WTC11 (cell line): ENCODE data around the gene IQGAP2. TPM values are rescaled to one million over a fixed set of nuclear protein-coding genes. Genes with fewer than 3 reads are reported as not detected.

Experiments used
- ATAC-seq: fragments of 200-7000 bp; cut with Tn5 transposase; 2 replicates; pipeline ENCODE4 v1.10.0; 2021; ENCODE audit warnings: mild to moderate bottlenecking, moderate library complexity
- CTCF ChIA-PET: fragments of 300-600 bp; sonication (Branson Sonifier 250); formaldehyde crosslinking; loops from one replicate; lab custom pipeline; 2021; ENCODE audit warnings: antibody characterized with exemption; lab: Charles Lee
- POLR2A ChIA-PET: fragments of 350-600 bp; sonication (Branson Sonifier 250); formaldehyde crosslinking; loops from one replicate; lab custom pipeline; 2021; ENCODE audit warnings: antibody characterized with exemption; lab: Charles Lee
- DNase-seq: peaks from one replicate; pipeline ENCODE4 v3.0.0; 2021; ENCODE audit warnings: low spot score
- H3K27ac Mint-ChIP-seq: 2 replicates; pipeline ENCODE4 v1.8.0; 2021; ENCODE audit warnings: mixed read lengths
- H3K27me3 Mint-ChIP-seq: 2 replicates; pipeline ENCODE4 v1.8.0; 2021; ENCODE audit warnings: low read depth, mild to moderate bottlenecking, moderate library complexity, mixed read lengths
- H3K36me3 Mint-ChIP-seq: 2 replicates; pipeline ENCODE4 v1.8.0; 2021; ENCODE audit warnings: mixed read lengths
- H3K4me1 Mint-ChIP-seq: 2 replicates; pipeline ENCODE4 v1.8.0; 2022; ENCODE audit warnings: mixed read lengths
- H3K4me3 Mint-ChIP-seq: 2 replicates; pipeline ENCODE4 v1.8.0; 2021; ENCODE audit warnings: mild to moderate bottlenecking, moderate library complexity, mixed read lengths
- H3K9me3 Mint-ChIP-seq: 2 replicates; pipeline ENCODE4 v1.8.0; 2021; ENCODE audit warnings: mixed read lengths
- EMX1 ChIP-seq: fragments of 250-450 bp; sonication (Bioruptor Pico); IDR thresholded peaks from 2 replicates; pipeline ENCODE4 v1.8.0; 2021; ENCODE audit warnings: mild to moderate bottlenecking
- ESRRA ChIP-seq: sonication (generic); formaldehyde crosslinking; IDR thresholded peaks from 2 replicates; pipeline ENCODE4 v1.8.1; 2022; ENCODE audit warnings: mild to moderate bottlenecking, missing genetic modification reagents, borderline replicate concordance
- ETV6 ChIP-seq: sonication (generic); formaldehyde crosslinking; IDR thresholded peaks from 2 replicates; pipeline ENCODE4 v1.8.1; 2022; ENCODE audit warnings: mild to moderate bottlenecking, missing genetic modification reagents
- FOXK1 ChIP-seq: sonication (generic); formaldehyde crosslinking; IDR thresholded peaks from 2 replicates; pipeline ENCODE4 v1.8.0; 2022; ENCODE audit warnings: mild to moderate bottlenecking, moderate library complexity, missing genetic modification reagents
- MLX ChIP-seq: sonication (generic); formaldehyde crosslinking; IDR thresholded peaks from 2 replicates; pipeline ENCODE4 v1.8.1; 2023; ENCODE audit warnings: mild to moderate bottlenecking, missing genetic modification reagents, moderate library complexity
- ZMAT4 ChIP-seq: fragments of 250-450 bp; sonication (Bioruptor Pico); IDR thresholded peaks from 2 replicates; pipeline ENCODE4 v1.9.0; 2021; ENCODE audit warnings: mild to moderate bottlenecking
- ZNF423 ChIP-seq: fragments of 250-450 bp; sonication (Bioruptor Pico); IDR thresholded peaks from 2 replicates; pipeline ENCODE4 v2.1.2; 2022; ENCODE audit warnings: mild to moderate bottlenecking, moderate library complexity
- total RNA-seq: library from RNA; stranded (reverse); gene quantifications from 3 replicates; pipeline ENCODE4 v1.2.3, GENCODE V29; 2021
- TF ChIP-seq, protein P1 (sequence below): sonication (generic); formaldehyde crosslinking; IDR thresholded peaks from 2 replicates; pipeline ENCODE4 v1.8.0; 2022; ENCODE audit warnings: mild to moderate bottlenecking, missing genetic modification reagents
- TF ChIP-seq, protein P2 (sequence below): fragments of 250-450 bp; sonication (Bioruptor Pico); IDR thresholded peaks from 2 replicates; pipeline ENCODE4 v1.9.0; 2021; ENCODE audit warnings: mild to moderate bottlenecking
- TF ChIP-seq, protein P3 (sequence below): sonication (generic); formaldehyde crosslinking; IDR thresholded peaks from 2 replicates; pipeline ENCODE4 v1.8.1; 2022; ENCODE audit warnings: mild to moderate bottlenecking, moderate library complexity, missing genetic modification reagents
- TF ChIP-seq, protein P4 (sequence below): sonication (generic); formaldehyde crosslinking; IDR thresholded peaks from 2 replicates; pipeline ENCODE4 v1.8.0; 2023; ENCODE audit warnings: missing genetic modification reagents, mild to moderate bottlenecking, borderline replicate concordance
- TF ChIP-seq, protein P5 (sequence below): fragments of 200-600 bp; IDR thresholded peaks from 2 replicates; pipeline ENCODE4 v1.8.0; 2022; ENCODE audit warnings: antibody characterized with exemption

IQGAP2 gene
- total RNA-seq, 1 experiment from 2014 or later: 70.6 TPM

GRCh38 chr5:76415855-76416254 lies 12.8 kb downstream of the IQGAP2 start (continued):
- TF ChIP-seq ZMAT4: no peak

DNA sequence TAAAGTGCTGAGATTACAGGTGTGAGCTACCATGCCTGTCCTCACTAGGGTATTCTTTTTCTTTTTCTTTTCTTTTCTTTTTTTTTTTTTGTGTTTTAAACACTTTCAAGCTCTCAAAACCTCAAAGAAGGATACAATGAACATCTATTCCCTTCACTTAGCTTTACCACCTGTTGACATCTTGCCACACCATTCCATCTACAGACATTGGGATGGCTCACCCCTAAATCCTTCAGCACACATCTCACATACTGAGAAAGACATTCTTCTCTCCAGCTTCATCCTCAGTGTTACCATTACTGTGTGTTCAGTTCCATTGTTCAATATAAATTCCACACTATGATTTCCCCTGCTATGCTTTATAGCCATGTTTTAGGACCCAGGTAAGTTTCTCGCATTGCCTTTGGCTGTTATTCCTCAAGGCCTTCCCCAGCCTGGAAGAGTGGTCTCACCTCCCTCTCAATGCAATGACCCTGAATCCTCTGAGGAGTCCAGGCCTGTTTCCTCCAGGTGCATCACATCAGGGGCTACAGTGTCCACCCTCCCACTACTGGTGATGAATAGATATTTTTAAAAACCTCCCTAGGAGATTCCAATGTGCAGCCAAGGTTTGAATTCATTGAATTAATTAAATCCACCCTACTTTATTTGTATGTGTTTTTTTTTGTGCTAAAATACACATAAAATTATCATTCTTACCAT lies 16.7 kb downstream of the IQGAP2 start:
- Mint-ChIP-seq H3K9me3 (no peaks in the 10 kb centered on the region), H3K27ac (no peak overlapping the region), H3K4me3 (no peak overlapping the region), H3K27me3 (no peaks in the 10 kb centered on the region), H3K4me1 (peaks cover 49% of the 10 kb centered on the region), H3K36me3 (no peaks in the 10 kb centered on the region)
- CTCF ChIA-PET: no interaction called here
- ATAC-seq (no peak), DNase-seq (no peak)
- POLR2A ChIA-PET: no interaction called here
- TF ChIP-seq, protein P1, sequence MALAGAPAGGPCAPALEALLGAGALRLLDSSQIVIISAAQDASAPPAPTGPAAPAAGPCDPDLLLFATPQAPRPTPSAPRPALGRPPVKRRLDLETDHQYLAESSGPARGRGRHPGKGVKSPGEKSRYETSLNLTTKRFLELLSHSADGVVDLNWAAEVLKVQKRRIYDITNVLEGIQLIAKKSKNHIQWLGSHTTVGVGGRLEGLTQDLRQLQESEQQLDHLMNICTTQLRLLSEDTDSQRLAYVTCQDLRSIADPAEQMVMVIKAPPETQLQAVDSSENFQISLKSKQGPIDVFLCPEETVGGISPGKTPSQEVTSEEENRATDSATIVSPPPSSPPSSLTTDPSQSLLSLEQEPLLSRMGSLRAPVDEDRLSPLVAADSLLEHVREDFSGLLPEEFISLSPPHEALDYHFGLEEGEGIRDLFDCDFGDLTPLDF: no peak
- no peak for TF ChIP-seq ZNF423
- TF ChIP-seq, protein P2, sequence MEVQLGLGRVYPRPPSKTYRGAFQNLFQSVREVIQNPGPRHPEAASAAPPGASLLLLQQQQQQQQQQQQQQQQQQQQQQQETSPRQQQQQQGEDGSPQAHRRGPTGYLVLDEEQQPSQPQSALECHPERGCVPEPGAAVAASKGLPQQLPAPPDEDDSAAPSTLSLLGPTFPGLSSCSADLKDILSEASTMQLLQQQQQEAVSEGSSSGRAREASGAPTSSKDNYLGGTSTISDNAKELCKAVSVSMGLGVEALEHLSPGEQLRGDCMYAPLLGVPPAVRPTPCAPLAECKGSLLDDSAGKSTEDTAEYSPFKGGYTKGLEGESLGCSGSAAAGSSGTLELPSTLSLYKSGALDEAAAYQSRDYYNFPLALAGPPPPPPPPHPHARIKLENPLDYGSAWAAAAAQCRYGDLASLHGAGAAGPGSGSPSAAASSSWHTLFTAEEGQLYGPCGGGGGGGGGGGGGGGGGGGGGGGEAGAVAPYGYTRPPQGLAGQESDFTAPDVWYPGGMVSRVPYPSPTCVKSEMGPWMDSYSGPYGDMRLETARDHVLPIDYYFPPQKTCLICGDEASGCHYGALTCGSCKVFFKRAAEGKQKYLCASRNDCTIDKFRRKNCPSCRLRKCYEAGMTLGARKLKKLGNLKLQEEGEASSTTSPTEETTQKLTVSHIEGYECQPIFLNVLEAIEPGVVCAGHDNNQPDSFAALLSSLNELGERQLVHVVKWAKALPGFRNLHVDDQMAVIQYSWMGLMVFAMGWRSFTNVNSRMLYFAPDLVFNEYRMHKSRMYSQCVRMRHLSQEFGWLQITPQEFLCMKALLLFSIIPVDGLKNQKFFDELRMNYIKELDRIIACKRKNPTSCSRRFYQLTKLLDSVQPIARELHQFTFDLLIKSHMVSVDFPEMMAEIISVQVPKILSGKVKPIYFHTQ (CRISPR knock-in tag): no peak
- TF ChIP-seq, protein P3, sequence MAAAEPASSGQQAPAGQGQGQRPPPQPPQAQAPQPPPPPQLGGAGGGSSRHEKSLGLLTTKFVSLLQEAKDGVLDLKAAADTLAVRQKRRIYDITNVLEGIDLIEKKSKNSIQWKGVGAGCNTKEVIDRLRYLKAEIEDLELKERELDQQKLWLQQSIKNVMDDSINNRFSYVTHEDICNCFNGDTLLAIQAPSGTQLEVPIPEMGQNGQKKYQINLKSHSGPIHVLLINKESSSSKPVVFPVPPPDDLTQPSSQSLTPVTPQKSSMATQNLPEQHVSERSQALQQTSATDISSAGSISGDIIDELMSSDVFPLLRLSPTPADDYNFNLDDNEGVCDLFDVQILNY (CRISPR knock-in tag): no peak
- TF ChIP-seq ESRRA: no peak
- no peak for TF ChIP-seq EMX1 (CRISPR knock-in tag)
- no peak for TF ChIP-seq ETV6
- no peak for TF ChIP-seq MLX (CRISPR knock-in tag)
- TF ChIP-seq, protein P4, sequence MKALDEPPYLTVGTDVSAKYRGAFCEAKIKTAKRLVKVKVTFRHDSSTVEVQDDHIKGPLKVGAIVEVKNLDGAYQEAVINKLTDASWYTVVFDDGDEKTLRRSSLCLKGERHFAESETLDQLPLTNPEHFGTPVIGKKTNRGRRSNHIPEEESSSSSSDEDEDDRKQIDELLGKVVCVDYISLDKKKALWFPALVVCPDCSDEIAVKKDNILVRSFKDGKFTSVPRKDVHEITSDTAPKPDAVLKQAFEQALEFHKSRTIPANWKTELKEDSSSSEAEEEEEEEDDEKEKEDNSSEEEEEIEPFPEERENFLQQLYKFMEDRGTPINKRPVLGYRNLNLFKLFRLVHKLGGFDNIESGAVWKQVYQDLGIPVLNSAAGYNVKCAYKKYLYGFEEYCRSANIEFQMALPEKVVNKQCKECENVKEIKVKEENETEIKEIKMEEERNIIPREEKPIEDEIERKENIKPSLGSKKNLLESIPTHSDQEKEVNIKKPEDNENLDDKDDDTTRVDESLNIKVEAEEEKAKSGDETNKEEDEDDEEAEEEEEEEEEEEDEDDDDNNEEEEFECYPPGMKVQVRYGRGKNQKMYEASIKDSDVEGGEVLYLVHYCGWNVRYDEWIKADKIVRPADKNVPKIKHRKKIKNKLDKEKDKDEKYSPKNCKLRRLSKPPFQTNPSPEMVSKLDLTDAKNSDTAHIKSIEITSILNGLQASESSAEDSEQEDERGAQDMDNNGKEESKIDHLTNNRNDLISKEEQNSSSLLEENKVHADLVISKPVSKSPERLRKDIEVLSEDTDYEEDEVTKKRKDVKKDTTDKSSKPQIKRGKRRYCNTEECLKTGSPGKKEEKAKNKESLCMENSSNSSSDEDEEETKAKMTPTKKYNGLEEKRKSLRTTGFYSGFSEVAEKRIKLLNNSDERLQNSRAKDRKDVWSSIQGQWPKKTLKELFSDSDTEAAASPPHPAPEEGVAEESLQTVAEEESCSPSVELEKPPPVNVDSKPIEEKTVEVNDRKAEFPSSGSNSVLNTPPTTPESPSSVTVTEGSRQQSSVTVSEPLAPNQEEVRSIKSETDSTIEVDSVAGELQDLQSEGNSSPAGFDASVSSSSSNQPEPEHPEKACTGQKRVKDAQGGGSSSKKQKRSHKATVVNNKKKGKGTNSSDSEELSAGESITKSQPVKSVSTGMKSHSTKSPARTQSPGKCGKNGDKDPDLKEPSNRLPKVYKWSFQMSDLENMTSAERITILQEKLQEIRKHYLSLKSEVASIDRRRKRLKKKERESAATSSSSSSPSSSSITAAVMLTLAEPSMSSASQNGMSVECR (CRISPR knock-in tag): no peak
- TF ChIP-seq, protein P5, sequence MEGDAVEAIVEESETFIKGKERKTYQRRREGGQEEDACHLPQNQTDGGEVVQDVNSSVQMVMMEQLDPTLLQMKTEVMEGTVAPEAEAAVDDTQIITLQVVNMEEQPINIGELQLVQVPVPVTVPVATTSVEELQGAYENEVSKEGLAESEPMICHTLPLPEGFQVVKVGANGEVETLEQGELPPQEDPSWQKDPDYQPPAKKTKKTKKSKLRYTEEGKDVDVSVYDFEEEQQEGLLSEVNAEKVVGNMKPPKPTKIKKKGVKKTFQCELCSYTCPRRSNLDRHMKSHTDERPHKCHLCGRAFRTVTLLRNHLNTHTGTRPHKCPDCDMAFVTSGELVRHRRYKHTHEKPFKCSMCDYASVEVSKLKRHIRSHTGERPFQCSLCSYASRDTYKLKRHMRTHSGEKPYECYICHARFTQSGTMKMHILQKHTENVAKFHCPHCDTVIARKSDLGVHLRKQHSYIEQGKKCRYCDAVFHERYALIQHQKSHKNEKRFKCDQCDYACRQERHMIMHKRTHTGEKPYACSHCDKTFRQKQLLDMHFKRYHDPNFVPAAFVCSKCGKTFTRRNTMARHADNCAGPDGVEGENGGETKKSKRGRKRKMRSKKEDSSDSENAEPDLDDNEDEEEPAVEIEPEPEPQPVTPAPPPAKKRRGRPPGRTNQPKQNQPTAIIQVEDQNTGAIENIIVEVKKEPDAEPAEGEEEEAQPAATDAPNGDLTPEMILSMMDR: no peak
- no peak for TF ChIP-seq FOXK1 (CRISPR knock-in tag)
